ENCODE measurements around the gene XYLT1.

Gene XYLT1

DNA sequence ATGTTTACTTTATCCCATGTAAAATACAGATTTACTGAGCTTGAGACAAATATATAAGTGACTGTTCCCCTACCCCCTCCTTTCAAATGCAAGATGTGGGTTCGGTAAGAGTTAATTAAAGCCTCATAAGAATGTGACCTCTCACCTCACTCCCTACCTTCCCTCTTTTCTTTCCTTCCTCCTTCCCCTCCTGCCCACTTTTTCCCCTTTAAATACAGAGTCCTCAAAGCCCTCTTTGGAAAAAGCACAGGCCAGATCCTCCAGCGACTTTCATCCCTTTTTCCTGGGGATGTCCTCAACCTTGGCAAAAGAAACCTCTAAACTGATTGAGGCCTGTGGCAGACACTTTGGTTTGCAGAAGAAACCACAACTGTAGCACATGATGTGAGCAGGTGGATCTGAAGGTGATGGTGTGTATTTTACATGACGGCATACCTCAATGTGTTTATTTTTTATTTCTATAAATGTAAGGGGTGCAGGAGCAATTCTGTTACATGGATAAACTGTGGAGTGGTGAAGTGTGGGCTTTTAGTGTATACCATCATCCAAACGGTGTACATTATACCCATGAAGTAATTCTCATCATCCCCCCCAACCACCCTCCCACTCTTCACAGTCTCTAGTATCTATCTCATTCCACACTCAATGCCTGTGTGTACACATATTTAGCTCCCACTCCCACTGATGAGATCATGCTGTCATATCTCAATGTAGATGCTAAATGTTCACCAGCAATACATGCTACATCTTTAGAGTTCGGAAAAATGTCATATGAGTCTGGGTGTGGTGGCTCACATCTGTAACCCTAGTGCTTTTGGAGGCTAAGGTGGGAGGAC is 77.7 kb downstream of the XYLT1 start:
- no peak for DNase-seq

DNA sequence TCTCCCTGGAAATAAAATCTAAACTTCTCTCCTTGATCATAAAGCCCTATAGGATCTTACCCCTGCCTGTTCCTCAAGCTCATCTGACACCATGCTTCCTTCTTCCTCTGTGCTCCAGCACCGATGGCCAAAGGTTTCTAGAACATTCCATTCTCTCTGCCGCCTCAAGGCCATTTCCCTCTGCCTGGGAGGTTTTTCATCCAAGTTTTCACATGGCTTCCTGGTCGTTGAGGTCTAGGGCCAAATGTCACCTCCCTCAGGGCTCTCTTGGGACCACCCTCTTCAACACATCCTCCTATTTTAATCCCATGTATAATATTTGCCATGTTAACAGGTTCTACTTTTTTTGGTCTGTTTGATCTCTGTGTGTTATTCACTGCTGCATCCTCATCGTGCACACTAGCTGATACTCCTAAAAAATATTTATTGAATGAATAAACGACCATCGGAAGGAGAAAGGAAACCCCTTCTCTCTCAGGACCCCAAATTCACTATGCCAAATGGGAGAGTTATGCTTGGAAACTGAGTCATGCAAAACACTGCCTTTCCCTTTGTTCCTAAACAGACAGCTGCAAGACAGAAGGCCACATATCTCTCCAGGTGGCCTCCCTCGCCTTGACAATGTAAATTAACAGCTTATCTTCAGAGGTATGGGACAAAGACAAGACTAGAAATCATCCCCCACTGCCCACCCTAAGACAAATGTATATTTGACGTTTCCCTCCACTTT is 78.5 kb downstream of the XYLT1 start:
- DNase-seq: no peak

DNA sequence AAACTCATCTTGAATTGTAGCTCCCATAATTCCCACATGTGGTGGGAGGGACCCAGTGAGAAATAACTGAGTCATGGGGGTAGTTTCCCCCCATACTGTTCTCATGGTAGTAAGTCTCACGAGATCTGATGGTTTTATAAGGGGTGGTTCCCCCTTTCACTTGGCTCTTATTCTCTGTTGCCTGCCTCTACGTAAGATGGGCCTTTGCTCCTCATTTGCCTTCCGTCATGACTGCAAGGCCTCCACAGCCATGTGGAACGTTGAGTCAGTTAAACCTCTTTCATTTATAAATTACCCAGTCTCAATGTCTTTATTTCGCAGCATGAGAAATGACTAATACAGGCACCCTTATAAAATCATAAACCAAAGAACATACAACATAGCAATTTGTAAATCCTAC is 79.0 kb downstream of the XYLT1 start:
- DNase-seq: no peak

DNA sequence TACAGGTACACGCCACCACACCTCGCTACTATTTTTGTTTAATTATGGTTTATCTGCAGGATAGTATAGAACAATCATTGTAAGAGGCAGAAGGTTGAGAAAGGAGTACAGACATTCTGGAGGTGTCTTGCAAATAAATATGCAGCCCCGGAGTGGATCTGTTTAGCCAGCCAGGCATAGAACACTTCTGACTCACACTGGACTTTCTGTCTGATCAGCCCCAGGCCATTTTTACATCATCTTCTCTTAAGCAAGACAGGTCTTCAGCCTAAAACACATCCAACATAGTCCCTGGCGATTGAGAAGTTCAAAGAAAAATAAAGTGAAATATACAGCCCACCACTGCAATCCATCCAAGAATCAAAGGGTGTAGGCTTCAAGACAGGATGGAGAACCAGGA is 81.4 kb downstream of the XYLT1 start:
- DNase-seq: no peak

DNA sequence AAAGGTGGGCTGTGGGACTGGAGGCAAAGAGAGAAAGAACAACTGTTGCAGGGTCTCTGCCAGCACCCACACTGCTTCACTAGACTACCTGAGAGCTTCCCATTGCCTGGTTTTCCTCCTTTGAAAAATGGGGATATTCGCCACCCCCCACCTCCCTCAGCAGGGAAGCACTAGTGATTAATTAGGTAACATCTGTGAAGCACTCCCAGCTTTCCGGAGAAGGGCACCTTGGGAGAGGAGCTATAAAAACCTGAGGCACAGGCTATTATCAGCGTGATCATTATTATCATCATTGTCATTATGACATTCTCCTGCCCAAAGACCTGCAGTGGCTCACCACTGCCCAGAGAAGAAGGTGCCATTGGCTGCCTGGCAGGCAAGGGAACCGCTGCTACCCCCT is 83.5 kb downstream of the XYLT1 start:
- no peak for DNase-seq

DNA sequence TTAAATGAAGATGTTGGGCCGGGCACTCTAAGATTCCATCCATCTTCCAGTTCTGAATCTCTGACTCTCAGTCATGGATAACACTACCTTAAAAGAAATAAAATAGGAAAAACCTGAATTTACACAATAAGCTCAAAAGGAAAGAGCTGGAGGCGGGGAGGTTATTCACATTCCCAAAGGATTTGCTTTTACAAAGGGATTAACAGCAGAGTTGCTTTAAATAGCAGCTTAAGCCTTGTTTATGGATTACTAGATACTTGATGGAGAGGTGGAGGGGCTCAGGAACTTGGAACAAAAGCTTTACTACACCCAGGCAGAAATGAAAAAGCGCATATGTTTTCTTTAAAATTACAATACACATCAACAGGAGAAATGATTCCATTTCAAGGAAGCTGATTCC is 84.5 kb downstream of the XYLT1 start:
- DNase-seq: no peak

DNA sequence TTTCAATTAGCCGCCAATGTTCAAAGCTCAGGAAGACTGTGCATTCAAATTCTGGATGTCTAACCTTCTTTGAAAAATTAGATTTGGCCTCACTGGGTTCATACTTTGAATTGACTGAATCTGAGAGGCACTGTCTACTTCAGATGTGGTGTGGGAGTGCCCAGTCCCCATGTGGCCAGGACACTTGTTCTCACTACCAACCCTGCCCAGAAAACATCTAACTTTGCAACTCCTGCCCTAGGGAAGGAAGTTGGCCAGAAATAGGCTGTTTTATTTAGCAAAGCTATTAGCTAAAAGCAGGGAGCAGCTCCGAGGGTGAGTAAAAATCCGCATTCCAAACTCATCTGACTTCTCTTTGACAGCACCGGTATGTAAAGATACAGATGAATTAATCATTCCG is 86.3 kb downstream of the XYLT1 start:
- DNase-seq: no peak

DNA sequence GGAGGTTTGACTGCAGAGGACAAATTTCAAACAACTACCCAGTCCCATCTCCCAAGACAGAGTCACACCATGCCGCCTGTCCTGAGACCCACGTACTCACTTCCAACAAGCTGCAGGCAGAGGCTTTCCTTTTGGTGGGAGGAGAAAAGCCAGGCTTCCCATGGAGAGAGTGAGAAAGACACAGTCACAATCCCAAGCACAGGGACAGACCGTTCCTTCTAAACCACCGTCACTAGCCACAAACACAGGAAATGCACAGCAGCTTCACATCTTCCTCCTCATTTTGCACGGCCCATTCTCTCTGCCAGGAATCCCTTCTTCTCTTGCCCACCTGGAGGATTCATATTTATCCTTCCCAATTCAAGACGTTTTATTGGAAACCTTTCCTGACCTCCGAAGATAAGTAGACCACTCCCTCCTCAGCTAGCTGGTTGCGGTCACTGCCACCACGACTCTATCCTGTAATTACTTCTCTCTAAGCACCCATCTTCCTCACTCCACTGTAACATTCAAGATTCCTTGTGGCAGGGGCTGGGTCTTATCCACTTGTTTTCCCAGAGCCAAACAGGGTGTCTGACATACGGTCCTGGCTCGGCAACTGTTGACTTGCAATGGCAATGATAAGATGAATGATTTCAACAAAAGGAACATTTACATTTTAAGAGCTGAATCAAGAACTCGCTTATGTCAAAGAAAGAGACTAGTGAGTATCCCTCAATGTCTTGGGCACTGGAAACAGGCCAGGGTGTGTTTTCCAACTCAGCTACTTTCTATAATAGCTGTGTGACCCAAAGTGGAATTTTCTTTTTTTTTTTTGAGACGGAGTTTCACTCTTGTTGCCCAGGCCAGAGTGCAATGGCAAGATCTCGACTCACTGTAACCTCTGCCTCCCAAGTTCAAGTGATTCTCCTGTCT is 87.6 kb downstream of the XYLT1 start:
- DNase-seq: no peak

DNA sequence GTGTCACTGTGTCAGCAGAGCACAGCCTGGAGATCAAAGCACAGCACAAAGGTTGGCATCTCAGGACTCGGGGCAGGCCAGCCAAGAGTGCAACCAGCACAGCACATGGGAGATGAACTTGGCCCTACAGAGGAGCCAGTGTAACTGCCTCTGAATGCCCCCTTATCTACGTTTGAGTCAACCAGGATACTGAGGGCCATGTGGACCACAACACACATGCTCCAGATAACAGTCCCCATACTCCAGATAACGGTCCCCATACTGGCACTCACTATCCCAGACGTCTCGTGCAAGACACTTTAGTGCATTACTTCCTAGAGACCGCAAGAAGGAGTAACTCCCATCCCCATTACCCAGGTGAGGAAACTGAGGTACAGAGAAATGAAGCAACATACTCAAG is 88.2 kb downstream of the XYLT1 start:
- DNase-seq: no peak

DNA sequence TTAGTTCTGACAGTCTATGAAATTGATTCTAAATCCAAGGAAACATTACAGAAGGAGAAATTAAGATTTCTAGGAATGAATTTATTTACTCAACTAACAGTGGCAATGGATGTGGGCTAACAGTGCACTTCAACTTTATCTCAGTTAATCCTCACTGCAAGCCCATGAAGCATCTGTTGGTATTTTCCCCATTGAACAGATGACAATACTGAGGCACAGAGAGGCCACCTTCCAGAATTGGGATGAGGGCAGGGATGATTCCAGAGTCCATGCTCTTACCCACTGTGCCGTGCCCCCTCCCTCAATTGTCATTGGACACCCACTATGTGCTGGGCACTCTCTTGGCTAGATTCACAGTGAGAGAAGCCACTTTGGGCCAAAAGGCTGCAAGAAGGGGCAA is 89.0 kb downstream of the XYLT1 start:
- no peak for DNase-seq

DNA sequence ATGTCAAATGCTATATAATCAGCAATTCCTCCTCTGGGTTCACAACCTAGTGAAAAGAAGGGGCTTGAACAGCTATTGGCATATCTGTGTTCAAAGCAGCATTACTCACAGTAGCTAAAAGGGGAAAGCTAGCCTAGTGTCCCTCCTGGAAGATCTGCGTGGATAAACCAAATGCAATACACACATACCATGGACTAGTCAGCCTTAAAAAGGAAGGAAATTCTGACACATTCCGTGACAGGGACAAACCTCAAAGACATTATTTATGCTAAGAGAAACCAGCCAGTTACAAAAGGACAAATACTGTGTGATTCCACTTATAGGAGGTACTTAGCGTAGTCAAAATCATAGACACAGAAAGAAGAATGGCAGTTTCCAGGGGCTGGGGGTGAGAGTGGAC is 90.1 kb downstream of the XYLT1 start:
- DNase-seq: no peak

DNA sequence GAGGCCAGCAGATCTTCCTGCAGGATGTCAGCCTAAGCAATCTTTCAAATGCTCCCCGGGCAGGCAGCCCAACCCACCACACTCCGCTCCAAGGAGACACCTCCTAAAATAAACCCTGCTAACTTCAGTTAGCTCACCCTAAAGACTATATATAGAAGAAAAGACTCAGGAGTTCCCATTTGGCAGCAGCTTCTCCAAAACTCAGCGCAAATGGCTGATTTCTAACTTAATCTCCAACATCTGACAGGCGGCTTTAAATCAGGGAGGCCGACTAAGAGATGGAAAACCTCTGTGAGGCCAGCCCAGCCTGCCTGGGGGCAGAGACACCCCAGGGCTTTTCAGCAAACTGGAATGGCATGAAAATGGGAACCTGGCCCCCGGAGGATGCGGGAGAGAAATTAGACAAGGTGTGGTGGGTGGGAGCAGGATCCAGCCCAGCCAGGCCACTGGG is 91.6 kb downstream of the XYLT1 start:
- no peak for DNase-seq

DNA sequence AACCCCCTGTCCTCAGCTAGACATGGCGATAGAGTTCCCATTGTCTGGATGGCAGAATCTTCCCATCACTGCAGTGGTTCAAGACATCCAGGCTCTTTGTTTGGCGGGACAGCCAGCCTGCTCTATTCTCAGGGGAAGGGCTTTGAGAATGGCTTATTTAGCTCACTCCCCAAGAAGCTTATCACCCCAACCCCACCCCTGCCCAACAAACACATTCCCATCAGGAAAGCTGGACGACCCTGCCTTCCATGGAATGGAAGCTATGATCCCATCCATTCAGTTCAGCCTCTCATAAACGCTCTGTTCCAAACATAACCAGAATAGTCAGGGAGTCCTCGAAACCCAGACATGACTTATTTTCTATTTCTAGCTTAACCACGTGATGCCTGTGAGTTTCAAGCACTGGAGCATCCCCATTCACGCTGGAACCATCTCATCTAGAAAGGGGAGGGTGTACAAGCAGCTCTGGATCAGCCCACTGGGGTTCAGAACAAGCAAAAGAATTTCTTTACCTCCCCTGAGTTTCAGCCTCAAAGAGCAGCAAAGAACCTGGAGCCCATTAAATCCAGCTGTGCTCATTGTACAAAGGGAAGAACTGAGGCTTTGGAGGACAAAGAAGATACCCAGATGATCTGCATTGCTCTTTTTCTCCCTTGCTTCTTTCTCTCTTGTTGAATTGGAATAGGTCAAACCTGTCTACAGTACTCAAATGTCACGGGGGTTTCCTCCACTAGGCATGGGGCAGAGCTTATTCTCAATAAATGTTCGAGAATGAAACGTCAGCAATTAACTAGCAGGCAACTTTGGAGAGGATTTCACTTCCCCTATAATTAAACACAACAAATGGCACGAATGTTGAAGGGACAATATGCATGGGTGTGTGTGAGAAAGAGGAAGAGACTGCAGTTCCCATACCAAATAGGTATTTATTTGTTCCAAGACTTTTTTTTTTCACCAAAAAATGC is 93.1 kb downstream of the XYLT1 start:
- no peak for DNase-seq

DNA sequence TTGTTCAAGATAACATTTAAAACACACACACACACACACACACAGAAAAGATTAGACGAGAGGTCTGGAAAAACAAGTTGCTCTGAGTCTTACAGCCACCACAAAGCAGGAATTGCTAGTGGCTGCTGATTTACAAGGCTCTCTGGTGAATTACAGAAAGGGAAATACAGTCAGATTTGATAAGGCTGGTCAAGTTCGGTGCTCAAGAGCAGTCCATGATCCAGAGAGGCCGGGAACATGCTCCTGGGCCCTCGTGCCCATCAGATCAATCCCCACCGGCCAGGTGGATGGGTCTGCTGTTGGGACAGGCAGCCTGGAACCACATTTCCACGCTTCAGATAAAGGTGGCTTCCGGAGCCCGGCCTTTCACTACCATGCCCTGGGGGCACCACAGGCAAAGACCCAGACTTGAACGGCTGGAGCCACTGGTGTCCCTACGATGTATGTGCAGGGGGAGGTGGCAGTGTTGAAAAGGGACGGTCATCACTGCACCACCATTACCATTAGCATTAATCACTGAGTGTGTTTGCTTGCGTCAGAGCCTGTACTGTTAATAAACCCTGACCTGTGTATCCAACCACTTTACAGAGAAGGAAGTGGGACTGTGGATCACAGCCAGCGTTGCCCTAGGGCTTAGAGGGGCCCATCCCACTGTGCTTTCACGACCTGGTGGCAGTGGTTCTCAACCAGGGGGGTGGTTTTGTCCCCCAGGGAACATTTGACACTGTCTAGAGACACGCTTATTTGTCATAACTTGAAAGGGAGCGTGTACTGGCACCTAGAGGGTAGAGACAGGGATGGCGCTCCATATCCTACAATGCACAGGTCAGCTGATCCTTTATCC is 95.1 kb downstream of the XYLT1 start:
- DNase-seq: no peak

DNA sequence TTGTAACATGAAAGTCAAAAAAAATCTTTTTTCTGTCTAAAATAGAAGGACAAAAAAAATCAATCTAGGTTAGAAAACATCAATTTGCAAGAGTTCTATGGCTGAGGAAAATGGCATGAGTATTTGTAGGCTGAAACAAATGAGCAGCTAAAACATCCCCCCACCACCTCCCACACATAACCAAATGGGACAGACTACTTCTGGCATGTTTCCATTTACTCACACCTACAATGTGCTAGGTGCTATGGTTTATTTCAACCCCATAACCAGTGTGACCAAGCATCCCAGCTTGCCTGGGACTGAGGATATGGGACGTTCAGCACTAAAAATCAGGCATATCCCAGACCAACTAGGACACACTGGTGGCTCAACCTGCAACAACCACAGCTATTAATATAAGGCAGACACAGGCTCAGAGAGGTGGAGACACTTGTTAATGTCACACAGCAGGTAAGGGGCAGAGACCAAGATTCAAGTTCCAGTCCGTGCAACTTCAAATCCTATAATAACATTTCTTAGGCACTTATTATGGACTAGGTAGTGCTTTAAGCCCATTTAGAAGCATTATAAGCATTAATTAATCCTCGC is 96.0 kb downstream of the XYLT1 start:
- DNase-seq: no peak

DNA sequence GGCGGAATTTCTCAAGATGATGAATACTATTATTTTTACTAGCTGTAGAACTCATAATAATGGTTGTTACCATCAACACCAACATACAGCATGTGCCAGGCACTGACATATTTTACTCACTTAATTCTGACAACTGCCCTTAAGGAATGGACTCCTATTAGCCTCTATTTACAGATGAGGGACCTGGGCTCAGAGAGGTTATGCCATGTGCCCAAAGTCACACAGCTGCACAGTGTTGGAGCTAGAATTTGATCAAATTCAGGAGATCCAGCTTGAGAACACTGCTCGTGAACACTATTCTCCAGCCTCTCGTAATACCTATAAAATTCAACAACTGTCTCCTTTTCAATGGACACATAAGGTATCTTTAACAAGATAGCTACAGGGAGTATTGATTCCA is 97.2 kb downstream of the XYLT1 start:
- no peak for DNase-seq

DNA sequence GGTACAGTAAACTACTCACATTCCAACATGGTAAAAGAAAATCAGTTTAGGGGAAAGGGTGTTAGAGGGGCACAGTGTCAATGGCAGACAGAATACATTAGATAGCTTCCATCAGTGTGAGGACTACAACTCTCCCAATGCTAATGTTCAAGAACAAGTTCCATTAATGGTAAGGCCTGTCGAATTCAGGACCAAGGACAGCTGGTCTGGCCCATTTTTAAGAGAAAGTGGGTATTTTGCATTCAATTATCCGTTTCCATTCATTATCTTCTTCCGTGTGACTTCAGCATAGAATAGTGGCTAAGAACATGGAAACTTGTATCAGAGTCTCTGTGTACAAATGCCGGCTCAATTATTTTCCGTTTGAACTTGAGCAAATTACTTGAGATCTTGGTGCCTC is 98.4 kb downstream of the XYLT1 start:
- no peak for DNase-seq

DNA sequence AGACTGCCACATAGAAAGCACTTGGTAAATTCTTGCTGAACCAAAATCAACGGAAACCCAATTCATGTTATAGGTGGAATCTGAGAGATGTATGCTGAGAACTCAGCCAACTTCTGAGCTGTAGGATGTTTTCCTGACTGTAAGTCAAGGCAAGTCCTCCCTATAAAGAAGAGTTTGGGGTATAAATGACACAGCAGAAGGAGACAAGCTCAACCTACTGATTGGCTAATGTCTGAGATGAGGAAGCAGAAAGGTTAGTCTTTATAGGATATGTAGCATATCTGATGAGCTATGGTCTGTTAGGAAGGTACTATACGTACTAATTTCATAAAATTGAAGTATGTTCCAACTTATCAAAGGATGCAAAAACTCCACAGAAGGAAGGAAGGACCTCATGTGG is 99.5 kb downstream of the XYLT1 start:
- no peak for DNase-seq

DNA sequence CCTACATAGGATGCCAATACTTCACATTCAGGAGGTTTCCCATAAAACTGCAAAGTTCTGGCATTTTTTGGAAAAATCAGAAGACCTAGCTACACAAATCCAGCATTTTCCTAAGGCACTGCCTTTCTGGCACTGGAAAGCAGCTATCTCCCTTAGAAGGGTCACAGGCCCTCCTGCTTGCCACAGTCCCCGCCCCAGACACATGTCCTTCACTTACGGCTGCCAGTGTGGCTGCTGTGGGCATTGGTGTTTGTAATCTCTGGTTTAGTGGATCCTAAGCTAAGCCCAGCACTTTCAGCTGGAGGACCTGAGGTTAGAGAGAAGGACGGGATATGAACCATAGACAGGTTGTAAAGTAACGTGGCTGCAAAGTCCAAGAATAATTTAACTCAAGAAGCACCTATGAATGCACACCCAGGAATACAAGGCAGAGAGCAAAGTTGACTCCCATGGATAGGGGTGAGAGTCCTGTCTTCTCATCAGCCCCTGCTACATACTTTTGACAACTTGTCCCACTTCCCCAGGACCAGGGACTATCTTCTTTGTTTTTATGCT is 100.0 kb downstream of the XYLT1 start:
- no peak for DNase-seq

DNA sequence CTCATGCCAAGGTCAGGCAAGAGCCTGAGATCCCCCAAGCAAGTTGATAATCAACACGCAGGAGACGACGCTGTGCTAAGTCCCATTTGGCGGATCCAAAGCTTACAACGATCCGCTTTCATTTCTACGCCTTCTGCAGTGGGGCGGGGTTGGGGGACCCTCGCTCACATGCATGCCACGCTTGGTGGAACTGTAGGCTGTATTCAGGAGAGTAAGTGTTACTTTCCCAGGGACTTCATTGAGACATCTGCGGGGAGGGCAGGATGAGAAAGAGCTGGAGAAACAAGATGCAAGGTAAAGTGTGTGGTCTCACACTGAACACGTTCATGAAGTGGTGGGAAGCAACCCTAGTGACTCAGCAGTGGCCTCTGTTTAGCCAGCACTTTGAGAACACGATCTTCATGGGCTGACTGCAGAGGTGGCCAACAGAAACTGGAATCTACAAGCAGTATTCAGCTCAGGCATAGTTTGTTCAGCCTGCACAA is 100.5 kb downstream of the XYLT1 start:
- no peak for DNase-seq
